NCI-H2227 (cell line): Measurements from ENCODE around the gene KCNE2.
"Not testable (repeated sequence)": the region's sequence is repeated elsewhere in the genome, so short reads cannot be mapped to it uniquely, and the experiment has no call there.

ENCODE experiments used
- DNase-seq: peaks from one replicate; lab custom pipeline; 2025; ENCODE audit not compliant: unreplicated experiment; lab: John Stamatoyannopoulos, UW

Gene KCNE2

DNA sequence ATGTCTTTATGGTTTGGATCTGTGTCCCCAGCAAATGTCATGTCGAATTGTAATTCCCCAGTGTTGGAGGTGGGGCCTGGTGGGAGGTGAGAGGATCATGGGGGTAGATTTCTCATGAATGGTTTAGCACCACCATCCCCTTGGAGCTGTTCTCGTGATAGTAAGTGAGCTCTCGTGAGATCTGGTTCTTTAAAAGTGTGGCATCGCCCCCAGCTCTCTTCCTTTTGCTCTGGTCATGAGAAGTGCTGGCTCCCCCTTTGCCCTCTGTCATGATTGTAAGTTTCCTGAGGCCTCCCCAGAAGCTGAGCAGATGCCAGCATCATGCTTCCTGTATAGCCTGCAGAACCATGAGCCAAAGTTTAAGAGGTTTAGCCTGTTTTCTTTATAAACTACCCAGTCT, 11.2 kb upstream of the KCNE2 start:
- DNase-seq = no peak

GRCh38 chr21:34353182-34353581, 10.6 kb upstream of the KCNE2 start:
- DNase-seq = no peak

DNA sequence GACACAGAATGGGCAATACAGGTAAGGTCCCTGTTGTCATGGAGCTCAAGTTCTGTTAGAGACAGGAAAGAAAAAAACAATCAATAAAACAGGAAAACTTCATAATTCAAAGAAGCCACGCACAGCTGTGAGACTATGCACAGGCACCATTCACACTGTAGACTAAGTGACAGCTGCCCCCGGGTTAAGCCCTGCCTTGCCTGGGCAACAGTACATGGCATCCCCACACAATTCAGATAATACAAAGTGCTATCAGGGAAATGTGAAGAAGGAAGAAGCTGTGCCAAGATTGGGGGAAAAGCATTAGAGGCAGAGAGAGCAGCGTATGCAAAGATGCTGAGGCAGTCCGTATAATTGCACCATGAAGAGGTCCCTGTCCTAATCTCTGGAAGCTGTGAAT, 9.0 kb upstream of the KCNE2 start:
- DNase-seq = no peak

DNA sequence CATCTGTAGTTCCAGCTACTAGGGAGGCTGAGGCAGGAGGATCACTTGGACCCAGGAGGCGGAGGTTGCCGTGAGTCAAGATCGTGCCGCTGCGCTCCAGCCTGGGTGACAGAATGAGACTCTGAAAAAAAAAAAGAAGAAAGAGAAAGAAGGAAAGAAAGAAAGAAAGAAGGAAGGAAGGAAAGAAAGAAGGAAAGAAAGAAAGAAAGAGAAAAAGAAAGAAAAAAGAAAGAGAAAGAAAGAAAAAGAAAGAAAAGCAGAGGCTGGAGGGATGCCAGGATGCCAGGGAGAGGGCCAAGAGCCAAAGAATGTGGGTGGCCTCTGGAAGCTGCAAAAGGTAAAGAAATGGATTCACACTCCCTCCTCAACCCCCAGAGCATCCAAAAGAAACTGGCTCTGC, 8.2 kb upstream of the KCNE2 start:
- DNase-seq = no peak

DNA sequence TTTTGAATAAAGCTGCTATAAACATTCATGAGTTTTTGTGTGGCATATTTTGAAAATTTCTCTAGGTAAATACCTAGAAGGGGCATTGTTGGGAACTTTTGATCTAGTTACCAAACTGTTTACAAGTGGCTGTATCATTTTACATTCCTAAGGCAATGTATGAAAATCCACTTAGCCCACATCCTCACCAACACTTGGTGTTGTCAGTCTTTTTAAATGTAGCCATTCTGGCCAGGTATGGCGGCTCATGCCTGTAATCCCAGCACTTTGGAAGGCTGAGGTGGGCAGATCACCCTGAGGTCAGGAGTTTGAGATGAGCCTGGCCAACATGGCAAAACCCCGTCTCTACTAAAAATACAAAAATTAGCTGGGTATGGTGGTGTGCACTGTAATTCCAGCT, 5.9 kb upstream of the KCNE2 start:
- DNase-seq = no peak

DNA sequence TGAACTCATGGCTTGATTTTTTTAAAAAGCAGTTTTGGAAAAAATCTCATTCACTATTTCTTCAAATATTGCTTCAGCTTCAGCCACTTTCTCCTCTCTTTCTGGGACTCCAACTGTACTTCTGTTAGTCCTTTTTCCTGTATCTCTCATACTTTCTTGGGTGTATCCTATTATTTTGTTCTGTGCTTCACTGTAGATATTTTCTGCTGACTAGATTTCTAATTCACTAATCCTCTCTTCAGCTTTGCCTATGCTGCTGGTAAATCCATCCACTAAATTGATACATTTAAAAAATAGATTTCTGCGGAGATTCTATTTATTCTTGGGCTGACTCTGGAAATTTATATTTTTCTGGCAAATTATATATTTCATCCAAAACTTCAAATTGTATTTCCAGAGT, 4.9 kb upstream of the KCNE2 start:
- no peak for DNase-seq

- no peak for DNase-seq
Measured at GRCh38 chr21:34360488-34361241, 3.1 kb upstream of the KCNE2 start.

- DNase-seq = no peak
Measured at GRCh38 chr21:34362136-34362444, 1.7 kb upstream of the KCNE2 start.

GRCh38 chr21:34362670-34363069, 1.1 kb upstream of the KCNE2 start:
- DNase-seq = no peak

- no peak for DNase-seq
Measured at GRCh38 chr21:34364921-34365320, 1.1 kb downstream of the KCNE2 start.

DNA sequence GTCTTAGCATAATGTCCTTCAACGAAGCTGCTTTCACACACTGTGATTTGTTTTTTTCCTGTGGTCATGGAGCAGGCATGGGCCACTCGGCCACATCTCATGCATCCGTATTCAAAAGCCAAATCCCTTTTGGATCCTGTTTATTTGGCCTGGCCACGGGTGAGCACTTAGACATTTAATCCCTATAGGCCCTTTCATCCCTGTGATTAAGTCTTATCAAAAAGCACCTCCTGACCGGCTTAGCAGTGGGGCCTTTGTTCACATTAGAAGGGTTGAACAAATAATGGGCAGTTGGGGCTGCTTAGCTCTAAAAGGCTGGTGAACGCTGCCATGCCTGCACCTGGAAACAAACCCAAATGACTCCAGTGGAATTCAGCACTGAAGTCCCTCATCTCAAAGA, 2.0 kb downstream of the KCNE2 start:
- DNase-seq = peak; percentile 35

GRCh38 chr21:34367320-34367935, 3.6 kb downstream of the KCNE2 start:
- DNase-seq = peak; percentile 70

DNA sequence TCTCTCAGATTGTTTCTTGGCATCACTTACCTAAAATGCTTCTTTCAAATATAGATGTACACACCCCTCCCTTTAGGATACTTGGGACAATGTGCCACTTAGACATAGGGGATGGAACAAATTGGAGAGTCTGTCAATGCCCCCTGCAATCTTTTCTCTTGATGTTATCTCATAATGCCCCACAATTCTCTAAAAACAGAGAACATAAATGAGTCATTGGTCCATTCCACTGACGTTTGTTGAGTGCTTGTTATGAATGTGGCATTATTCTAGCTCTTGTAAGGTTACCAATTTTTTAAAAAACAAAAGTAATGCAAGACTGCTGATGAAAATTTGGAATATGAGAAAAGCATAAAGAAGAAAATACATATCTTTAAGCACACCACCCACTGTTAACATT, 5.9 kb downstream of the KCNE2 start:
- DNase-seq = no peak

GRCh38 chr21:34372321-34372720, 8.5 kb downstream of the KCNE2 start:
- DNase-seq = no peak

- not testable (repeated sequence) for DNase-seq
Measured at GRCh38 chr21:34374462-34374861, 10.7 kb downstream of the KCNE2 start.

GRCh38 chr21:34374940-34375618, 11.3 kb downstream of the KCNE2 start, which contains the start of gene SMIM11:
SMIM11 (plus strand) TSS chr21:34375507; CDS start chr21:34379505, 3,998 bp downstream.
- DNase-seq = not testable (repeated sequence)

DNA sequence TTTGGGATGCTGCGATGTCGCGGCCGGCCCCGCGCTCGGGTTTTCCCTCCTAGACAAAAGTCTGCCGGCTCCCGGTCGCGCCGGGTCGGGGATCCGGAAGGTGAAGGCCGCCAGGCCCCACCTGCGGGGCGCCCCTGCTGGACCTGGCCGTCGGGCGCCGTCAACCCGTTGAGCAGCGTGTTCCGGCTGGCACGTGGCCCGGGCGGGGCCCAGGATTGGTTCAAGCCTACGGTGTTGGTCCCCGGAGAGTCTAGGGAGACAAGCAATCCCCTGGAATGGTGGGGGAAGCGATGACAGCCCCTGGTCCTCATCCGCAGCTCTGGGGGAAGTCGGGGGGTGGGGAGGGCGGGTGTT, 11.8 kb downstream of the KCNE2 start:
- DNase-seq = not testable (repeated sequence)

DNA sequence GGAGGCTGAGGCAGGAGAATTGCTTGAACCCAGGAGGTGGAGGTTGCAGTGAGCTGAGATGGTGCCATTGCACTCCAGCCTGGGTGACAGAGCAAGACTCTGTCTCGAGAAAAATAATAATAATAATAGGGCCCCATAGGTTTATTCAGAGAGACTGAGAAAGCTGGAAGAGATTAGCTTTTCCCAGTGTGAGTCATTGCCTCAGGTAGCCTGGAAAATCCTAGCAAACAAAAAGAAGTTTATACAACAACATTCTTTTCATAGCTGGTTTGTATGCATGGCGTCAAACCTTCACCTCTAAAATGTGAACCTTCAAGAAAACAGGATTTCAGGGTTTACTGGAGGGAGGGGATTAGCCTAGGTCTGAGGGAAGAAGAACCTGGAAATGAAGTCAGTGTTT, 19.3 kb downstream of the KCNE2 start:
- DNase-seq = not testable (repeated sequence)

DNA sequence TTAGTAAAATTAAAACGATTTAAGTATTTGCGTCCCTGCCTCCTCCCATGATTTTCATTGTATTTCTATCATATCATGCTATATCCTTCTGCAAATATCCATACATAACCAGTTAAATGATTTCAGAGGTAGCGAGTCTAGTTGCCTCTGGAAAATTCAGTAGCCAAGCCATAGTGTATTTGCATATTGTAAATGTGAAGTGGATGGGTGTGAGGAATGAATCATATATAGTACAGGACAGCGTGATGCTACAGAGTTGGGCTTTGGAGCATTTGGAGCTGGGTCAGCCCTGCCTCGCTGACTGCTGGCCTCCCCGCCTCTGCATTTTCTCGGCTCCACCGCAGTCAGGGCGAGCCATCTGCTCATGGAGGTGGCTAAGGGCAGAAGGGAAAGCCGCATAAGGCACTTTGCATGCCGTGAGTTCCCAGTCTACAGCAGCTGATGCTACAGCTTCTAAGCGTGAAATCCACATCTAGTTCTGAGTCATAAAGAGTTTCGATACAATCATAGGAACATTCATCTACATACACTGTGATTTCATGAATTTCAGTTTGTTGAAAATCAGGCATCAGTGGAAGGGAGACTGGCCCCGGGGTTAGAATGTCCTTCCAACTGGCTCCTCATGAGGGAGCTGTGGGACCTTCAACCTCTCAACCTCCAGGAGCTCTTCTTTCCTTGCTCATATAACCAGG, 20.1 kb downstream of the KCNE2 start:
- not testable (repeated sequence) for DNase-seq

DNA sequence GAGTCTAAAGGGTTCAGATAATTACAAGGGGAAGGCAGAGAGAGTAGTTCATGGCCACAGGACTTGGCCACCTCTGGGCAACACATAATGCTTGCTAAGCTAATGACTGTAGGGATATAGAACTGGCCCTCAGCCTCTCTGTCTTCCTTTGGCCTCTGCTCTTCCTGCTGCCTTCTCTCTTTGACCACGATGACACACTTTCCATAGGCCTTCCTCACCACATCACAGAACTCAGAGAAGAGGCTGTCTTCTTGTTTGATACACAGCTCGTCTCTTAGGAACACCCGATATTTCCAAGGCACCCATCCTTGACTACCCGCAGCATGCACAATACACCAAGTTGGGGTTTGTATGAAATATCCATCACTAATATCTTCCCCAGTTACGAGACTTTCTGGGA, 36.7 kb downstream of the KCNE2 start:
- not testable (repeated sequence) for DNase-seq

DNA sequence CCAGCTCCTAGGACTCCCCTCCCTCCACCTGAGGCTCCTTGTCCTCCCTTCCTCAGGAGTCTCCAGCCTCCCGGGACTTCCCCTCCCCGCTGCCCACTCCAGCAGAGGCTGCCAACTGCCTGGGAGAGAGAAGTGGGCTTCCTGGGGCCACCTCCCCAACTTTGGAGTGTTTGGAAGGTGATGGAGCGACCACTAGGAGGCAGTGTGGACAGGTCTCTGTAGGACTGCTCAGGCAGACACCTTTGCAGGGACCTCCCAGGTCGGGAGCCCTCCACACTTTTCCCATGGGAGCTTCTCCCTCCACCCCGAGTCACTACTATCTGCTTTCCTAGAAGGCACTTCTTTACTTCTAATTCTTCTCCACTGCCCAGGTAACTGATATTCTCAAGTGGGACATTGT, 40.9 kb downstream of the KCNE2 start:
- not testable (repeated sequence) for DNase-seq

DNA sequence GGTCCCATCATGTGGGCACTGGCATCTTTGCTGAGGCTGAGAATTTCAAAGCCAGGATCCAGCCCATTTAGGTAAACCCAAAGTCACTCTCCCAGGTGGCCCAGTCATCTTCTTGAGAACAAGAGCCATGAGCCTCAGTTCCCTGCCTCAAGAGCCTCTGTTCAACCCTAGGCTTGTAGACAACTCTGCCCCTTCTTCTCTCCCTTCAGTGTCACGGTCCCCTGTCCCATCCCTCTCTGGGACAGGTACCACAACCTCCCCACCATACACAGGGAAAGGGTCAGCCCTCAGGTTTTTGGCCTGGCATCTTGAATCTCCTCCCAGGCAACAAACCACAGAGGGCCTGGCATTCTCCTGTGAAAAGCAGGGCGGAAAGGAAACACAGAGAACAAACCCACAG, 41.9 kb downstream of the KCNE2 start:
- DNase-seq = not testable (repeated sequence)
